Umbilical cord (tissue), 1 donor: Measurements from ENCODE around the gene CD3E. TPM values are rescaled to one million over a fixed set of nuclear protein-coding genes. Genes with fewer than 3 reads are reported as not detected.

Experiments used
- total RNA-seq: library from RNA; depleted of rRNA; stranded (reverse); fragments of >200 nt; gene quantifications from one replicate; pipeline ENCODE4 v1.2.3, GENCODE V29; 2014; ENCODE audit warnings: low replicate concordance; ENCODE audit not compliant: insufficient read depth

Gene CD3E
- total RNA-seq, 1 donor from 2014 or later, result not detected

Other genes starting within 250 kb of the CD3E start
- 3.4 TPM for gene TMPRSS4, start 227.7 kb upstream of the CD3E start, total RNA-seq
- 1.4 TPM for gene SMIM35, start 217.8 kb upstream of the CD3E start, total RNA-seq
- gene SCN4B, start 151.9 kb upstream of the CD3E start, total RNA-seq, result 1.2 TPM
- gene SCN2B, start 128.1 kb upstream of the CD3E start, total RNA-seq, result 4.6 TPM
- 18.8 TPM for gene JAML, start 79.7 kb upstream of the CD3E start, total RNA-seq
- gene MPZL3, start 52.4 kb upstream of the CD3E start, total RNA-seq, result 5.3 TPM
- gene MPZL2, start 40.4 kb upstream of the CD3E start, total RNA-seq, result 41.9 TPM
- gene CD3D, start 38.0 kb downstream of the CD3E start, total RNA-seq, result not detected
- gene CD3G, start 39.6 kb downstream of the CD3E start, total RNA-seq, result 1.9 TPM
- gene UBE4A, start 54.9 kb downstream of the CD3E start, total RNA-seq, result 22.1 TPM
- 142 TPM for gene ATP5MG, start 96.9 kb downstream of the CD3E start, total RNA-seq
- 20.9 TPM for gene KMT2A, start 131.8 kb downstream of the CD3E start, total RNA-seq
- gene TTC36, start 222.7 kb downstream of the CD3E start, total RNA-seq, result 6.3 TPM
- 19.3 TPM for gene TMEM25, start 226.5 kb downstream of the CD3E start, total RNA-seq